ENCODE results near the gene ATAD5.
"Not testable (repeated sequence)": the region's sequence is repeated elsewhere in the genome, so short reads cannot be mapped to it uniquely, and the experiment has no call there.

The ATAD5 gene

DNA sequence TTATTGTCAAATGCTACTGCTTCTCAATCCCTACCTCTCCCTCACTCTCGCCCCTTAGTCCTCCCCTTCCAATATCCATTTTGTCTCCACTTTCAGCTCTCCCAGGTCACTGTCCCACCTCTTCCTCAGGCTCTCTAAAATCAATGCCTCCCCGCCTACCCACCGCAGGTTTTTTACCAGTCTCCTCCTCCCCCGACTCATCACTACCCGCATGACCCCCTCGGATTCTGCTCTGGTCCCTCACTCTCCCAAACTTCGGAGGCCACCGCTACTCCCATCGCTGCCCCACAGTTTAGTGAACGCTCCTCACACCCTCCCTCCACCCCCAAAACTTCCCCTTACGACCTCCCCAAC lies 7.8 kb upstream of the ATAD5 start:
- DNase-seq (ENCODE audit: low read depth) = no peak

DNA sequence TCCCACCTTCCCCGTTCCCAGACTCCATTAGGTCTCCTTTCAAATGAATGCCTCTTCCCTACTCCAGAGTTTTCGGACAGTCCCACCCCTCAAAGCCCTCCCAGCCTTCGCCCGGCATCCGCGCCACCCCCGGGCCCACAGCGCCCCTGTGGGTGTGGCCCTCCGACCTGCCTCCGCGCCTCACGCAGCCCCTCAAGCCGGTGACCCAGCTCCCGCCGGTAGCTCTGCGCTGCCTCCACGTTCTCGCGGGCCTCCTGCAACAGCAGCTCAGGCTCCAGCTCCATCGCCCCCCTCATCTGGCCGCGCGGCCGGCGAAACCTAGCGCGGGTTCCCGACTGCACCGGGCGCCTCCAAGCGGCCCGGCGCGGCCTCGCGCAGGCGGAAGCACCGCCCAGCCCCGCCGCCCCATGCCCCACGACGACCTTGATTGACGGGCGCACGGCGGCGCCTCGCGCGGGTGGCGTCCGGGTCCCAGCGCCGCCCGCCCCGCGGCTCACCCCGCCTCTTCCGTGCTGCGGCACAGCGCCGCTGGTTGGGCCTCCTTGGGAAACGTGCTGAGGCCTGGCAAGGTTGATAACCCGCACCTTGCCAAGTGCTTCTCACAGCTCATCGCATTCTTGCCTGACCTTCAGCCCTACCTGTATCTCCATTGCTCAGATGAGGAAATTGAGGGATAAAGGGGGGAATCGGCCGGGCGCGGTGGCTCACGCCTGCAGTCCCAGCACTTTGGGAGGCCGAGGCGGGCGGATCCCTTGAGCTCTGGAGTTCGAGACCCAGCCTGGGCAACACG lies 7.2 kb upstream of the ATAD5 start, which contains the start of gene CRLF3:
CRLF3 (minus strand) TSS at position 337 of the 790 bp plus-strand sequence; CDS start at position 296, 41 bp downstream.
- peak; percentile 82 for DNase-seq (ENCODE audit: low read depth)

DNA sequence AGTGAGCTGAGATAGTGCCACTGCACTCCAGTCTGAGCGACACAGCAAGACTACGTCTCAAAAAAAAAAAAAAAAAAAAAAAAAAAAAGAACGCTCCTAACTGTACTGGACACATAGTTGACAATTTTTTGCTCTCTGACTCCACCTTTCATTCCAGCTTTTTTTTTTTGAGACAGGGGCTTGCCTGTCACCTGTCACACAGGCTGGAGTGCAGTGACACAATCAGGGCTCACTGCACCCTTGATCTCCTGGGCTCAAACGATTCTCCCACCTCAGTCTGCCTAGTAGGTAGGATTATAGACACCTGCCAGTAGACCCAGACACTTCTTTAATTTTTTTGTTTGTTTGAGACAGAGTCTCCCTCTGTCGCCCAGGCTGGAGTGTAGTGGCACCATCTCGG lies 4.7 kb upstream of the ATAD5 start:
- no peak for DNase-seq (ENCODE audit: low read depth)

DNA sequence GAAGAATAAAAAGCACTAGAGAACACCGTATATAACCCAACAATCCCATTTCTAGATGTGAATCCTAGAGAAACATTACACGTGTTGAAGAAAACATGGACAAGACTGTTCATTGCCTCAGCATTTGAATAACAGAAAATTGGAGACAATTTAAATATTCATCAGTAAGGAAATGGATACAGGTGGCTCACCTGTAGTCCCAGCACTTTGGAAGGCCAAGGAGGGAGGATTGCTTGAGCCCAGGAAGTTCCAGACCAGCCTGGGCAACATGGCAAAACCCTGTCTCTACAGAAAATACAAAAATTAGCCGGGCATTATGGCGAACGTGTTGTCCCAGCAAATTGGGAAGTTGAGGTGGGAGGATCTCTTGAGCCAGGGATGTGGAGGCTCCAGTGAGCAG lies 2.7 kb upstream of the ATAD5 start:
- DNase-seq (ENCODE audit: low read depth) = no peak

DNA sequence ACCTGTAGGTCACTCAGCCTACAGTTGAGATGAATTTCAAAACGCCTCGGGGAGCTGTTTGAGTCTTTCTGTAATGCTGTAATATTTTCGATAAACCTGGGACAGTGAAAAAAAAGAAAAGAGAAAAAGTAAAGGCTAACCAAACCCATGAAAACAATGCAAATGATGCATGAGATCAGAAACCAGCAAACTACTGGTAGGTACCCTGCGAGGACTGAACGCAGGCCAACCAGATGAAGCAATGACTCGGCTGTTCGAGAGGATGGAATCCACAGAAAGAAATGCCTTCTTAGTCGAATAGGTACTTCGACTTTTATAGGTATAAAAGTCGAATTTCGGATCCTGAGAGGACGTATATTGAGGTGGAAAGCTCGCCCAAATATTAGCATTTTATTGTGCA lies 509 bp upstream of the ATAD5 start:
- DNase-seq (ENCODE audit: low read depth) = no peak

DNA sequence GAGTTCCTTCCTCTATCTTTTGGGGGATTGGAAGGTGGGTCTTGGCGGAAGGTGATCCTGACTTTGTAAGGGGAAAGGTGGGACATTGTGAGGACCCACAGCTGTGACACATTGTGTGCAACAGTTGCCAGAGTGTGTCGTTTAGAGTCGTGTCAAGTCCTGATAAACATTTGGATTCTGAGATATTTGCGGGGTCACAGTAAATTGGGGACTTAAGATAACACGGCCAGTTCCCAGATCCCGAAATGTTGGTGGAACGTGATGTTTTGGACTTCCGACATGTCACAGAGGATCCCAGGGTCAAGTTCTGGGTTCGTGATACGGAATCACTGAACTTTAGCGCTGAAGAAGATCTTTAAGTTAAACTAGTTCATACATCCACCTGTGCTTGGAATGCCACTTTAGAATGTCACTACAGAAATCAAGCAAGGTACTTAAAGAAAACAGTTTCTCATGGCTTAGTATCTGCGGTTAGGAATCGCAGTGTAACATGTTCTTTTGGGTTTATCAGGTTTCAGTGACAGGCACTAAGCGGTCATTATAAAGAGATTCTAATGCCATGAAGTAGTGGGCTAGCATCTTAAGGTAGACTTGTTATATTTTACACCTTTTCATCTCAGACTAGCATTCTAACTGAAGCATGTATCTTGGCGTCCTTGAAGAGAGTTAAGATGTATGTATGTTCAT lies 815 bp downstream of the ATAD5 start:
- DNase-seq (ENCODE audit: low read depth) = no peak

DNA sequence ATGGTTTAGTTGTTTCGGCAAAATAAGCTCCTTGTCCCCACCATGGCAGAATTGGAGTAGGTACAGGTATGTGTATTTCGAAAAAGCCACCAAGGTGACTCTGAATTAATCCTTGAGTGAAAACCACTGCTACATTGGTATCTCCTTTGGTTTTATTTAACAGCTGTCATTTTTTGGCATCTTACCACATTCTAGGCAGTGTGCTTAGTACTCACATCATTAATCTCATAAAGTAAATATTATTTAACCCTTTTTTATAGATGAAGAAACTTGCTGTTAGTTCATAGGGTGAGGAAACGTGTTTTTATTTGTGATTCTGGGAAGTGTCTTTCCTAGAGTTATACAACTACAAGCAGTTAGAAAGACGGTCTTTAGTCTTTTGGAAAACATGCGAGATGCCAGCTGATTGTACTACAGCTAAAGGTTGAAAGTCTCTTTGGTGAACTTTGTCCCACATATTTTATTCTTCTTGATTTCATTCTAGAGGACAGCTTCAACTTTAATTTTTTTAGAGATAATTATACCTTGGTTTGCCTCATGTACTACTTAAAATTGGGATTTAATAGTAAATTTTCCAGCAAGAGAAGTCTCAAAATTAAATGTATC lies 6.5 kb downstream of the ATAD5 start:
- no peak for DNase-seq (ENCODE audit: low read depth)

DNA sequence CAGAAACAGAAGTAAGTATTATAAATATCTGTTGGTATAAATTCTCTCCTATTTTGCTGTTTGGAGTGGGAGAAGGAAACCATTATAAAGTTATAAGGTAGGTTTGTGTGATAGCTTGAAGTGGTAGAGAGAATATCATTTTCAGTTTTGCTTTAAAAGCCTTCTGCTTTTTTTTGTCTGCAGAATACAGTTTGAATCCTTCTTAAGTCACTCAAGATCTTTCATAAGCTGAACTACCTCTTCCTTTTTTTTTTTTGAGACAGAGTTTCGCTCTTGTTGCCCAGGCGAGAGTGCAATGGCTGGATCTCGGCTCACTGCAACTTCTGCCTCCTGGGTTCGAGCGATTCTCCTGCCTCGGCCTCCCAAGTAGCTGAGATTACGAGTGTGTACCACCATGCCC lies 9.0 kb downstream of the ATAD5 start:
- no peak for DNase-seq (ENCODE audit: low read depth)

DNA sequence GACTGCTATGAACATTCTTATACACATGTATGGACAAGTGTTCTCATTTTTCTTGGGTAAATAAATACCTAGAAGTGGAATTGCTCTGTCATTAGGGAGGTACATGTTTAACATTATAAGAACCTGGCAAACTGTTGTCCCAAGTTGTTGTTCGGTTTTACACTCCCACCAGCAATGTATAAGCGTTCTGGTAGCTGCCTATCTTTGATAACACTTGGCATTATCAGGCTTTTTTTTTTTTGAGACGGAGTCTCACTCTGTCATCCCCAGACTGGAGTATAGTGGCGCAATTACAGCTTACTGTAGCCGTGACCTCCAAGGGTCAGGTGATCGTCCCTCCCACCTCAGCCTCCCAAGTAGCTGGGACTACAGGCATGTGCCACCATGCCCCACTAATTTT lies 16.3 kb downstream of the ATAD5 start:
- no peak for DNase-seq (ENCODE audit: low read depth)

DNA sequence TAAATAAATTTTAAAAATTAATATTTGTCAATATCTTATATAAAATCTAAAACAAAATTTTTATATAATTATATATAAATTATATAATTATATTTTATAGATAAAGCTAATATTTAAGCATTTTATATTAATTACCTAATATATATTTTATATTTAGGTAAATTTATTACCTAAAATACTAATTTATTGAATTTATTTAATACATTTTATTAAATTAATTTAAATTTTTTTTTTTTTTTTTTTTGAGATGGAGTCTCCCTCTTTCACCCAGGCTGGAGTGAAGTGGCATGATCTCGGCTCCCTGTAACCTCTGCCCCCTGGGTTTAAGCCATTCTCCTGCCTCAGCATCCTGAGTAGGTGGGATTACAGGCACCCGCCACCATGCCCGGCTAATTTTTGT lies 22.4 kb downstream of the ATAD5 start:
- DNase-seq (ENCODE audit: low read depth) = no peak

DNA sequence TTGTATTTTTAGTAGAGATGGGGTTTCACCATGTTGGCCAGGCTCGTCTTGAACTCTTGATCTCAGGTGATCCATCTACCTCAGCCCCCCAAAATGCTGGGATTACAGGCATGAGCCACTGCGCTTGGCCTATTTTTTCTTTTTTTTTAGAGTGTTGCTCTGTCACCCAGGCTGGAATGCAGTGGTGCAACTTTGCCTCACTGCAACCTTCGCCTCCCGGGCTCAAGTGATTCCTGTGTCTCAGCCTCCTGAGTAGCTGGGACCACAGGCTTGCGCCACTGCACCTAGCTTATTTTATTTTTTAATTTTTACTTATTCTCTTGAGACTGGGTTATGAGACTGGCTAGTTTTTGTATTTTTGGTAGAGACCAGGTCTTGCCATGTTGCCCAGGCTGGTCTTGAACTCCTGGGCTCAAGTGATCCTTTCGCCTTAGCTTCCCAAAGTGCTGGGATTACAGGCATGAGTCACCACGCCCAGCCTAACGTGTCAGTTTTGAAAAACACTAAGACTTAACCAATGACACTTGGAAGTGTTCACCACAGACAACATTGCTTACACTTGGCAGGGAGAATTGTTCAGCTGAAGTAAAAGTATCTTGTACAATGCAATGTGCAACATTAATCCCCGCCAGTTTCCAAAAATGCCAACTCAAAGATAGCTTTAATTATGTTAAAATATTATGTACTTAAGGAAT lies 26.9 kb downstream of the ATAD5 start:
- no peak for DNase-seq (ENCODE audit: low read depth)

DNA sequence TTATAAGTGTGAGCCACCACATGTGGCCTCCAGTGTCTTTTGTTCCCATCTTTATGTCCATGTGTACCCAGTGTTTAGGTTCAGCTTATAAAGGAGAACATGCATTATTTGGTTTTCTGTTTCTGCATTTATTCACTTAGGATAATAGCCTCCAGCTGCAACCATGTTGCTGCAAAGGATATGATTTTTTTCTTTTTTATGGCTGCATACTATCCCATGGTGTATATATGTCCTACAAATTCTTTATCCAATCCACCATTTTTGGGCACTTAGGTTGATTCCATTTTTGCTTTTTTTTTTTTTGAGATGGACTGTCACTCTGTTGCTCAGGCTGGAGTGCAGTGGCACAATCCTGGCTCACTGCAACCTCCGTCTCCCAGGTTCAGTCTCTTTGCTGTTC lies 32.9 kb downstream of the ATAD5 start:
- DNase-seq (ENCODE audit: low read depth) = no peak

DNA sequence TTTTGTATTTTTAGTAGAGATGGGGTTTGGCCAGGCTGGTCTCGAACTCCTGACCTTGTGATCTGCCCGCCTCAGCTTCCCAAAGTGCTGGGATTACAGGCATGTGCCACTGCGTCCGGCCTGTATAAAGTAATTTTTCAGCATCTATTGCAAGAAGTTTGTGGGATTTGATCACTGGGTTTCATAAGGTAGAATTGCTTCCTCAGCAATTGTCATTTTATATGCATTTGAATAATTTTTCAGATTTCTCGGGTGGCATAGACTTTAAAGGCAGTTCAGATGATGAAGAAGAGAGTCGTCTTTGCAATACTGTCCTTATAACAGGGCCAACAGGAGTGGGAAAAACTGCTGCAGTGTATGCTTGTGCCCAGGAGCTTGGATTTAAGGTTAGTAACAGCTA lies 37.2 kb downstream of the ATAD5 start:
- no peak for DNase-seq (ENCODE audit: low read depth)

DNA sequence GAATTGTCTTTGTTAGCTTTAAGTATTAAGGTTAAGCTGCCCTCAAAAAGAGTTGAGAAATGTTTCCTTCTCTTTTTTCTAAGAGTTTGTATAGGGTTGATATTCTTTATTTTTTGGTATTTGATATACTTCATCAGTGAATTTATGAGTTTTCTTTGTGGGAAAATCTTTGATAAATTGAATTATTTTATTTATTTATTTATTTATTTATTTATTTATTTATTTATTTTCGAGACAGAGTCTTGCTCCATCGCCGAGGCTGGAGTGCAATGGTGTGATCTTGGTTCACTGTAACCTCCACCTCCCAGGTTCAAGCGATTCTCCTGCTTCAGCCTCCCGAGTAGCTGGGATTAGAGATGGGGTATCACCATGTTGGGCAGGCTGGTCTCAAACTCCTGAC lies 54.4 kb downstream of the ATAD5 start:
- no peak for DNase-seq (ENCODE audit: low read depth)

DNA sequence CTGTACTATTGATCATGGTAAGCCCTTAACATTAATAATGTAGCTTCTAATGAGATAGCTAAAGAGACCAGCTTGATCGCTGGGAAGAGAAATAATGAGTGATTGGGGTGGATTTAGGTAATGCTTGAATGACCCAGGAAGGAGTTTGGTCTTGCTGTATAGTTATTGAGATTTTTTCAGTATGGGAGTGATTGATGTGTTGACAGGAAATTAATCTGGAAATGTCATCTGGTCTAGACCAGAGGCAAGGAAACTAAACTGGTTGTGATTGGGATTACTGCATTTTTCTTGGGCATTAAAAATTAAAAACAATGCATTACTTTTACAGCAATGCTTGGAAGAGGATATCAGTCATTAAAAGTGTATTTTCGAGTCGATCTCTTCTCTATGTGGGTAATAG lies 62.5 kb downstream of the ATAD5 start:
- no peak for DNase-seq (ENCODE audit: low read depth)

DNA sequence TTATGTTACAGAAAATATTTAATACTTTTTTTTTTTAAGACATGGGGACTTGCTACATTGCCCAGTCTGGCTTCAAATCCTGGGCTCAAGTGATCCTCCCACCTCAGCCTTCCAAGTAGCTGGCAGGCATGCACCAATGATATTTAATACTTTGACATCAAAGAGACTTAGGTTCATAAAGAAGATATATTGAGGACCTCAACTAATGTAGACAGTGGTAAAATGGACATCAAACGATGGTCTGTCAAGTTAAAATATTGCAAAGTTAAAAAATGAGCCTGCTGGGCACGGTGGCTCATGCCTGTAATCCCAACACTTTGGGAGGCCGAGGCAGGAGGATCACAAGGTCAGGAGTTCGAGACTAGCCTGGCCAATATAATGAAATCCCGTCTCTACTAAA lies 65.5 kb downstream of the ATAD5 start:
- no peak for DNase-seq (ENCODE audit: low read depth)

DNA sequence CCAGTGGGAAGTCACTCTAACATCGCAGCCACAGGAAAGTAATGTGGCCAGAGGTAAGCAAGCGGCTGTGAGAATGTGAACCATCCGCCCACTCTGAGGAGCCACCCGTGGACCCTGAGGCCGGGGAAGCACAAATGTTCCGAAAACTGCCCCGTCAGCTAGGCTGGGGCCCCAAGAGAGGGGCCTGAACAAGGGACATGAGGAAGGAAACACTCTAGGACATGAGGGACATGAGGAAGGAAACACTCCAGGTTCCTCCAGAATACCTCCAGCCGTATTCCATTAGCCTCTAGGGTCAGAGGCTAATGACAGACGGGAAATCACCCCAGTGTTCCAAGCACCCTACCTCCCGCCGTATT lies 74.0 kb downstream of the ATAD5 start:
- no peak for DNase-seq (ENCODE audit: low read depth)

DNA sequence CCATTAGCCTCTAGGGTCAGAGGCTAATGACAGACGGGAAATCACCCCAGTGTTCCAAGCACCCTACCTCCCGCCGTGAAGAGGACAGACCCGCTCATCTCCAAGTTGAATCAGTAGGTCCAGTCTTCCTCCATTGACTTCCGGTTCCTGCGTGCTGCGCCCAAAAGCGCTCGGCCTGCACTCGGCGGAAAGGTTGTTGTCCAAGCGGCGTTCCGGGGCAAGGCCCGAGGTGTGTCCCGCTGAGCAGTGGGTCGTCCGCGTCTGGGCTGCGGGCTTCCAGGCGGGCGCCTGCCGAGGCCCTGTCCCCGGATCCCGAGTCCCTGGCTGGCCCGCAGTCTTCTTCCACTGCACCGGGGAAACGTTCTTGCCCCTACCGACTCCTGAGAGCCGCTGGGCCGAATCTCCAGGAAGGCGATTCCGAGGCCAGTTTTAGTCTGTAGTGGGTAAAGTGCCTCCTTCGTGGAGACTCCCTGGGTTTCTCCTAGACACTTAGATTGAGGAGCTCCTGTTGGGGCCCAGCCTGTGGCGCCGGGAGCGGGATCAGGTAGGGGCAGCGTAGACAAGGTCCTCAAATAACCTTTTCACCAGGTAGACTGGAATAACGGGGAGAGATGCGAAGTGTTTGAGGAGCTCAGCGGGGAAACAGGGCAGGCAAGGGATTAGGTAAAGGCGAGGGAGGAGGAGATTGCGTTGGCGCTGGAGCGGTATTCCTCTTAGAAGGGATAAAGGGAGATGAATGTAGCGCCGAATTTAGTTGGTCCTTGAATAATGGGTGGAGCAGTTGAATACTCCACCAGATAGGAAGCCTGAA lies 74.5 kb downstream of the ATAD5 start, which contains the start of gene TEFM:
TEFM (minus strand) TSS at position 138 of the 811 bp plus-strand sequence; CDS start at position 98, 40 bp downstream.
- peak; percentile 81 for DNase-seq (ENCODE audit: low read depth)

DNA sequence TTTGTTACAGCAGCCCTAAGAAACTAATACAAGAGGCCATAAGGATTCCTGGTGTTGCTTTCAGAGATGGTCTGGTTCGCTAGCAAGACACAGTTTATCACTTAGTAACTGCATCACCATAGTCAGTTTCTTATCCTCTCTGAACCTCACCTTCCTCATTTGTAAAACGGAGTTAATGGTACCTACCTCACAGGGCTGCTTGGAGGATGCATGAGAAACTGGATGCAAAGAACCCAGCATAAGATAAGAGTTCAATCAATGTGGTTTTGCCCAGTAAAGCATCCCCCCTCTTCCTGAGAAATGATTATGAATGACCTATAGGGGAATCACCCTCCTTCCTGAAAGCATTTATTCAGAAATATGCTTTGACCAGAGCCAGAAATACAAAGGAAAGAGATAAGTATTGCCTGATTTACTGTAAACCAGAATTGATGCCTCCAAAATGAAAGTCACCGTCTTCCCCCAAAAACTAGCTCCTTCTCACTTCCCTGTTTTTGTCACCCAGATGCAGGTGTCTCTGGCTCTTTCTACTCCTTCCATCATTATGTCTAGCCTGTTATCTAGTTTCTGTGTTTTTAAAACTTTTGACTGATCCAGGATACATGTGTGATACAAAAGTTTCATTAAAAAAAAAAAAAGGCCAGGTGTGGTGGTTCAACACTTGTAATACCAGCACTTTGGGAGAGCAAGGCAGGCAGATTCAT lies 77.1 kb downstream of the ATAD5 start:
- no peak for DNase-seq (ENCODE audit: low read depth)

DNA sequence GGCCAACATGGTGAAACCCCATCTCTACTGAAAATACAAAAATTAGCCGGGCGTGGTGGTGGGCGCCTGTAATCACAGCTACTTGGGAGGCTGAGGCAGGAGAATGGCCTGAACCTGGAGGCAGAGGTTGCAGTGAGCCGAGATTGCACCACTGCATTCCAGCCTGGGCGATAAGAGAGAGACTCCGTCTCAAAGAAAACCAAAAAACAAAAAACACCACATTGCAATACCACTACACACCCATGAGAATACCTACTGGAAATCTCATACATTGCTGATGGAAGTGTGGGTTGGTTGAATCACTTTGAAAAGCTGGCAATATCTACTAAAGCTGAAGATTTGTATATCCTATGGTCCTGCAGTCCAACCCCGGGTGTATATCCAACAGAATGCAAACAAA lies 78.4 kb downstream of the ATAD5 start:
- DNase-seq (ENCODE audit: low read depth) = not testable (repeated sequence)

DNA sequence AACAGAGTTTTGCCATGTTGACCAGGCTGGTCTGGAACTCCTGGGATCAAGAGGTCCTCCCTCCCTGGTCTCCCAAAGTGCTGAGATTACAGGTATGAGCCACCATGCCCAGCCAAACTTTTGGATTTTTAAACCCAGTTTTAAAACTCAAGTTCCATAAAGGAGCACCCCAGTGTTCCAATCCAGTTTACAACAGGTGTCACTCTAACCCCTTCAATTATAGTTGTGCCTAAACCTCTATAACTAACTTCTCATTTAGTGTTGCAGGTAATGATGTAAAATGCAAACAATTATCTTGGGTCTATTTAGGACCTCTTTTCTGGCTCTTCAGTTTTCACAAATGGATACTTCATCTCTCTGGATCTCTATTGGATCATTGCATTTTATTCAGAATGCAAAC lies 82.2 kb downstream of the ATAD5 start:
- no peak for DNase-seq (ENCODE audit: low read depth)
